Hindlimb muscle (tissue), 1 donor: ENCODE results near the gene FNBP1. TPM values are rescaled to one million over a fixed set of nuclear protein-coding genes. Genes with fewer than 3 reads are reported as not detected.
"Not testable (repeated sequence)": the region's sequence is repeated elsewhere in the genome, so short reads cannot be mapped to it uniquely, and the experiment has no call there.

ENCODE experiments used
- DNase-seq: peaks from one replicate; pipeline ENCODE4 v3.0.0-alpha.2; 2013
- polyA plus RNA-seq: library from polyadenylated mRNA; unstranded; fragments of 120-200 nt; gene quantifications from one replicate; pipeline ENCODE4 v1.2.1, GENCODE V29; 2013; ENCODE audit not compliant: insufficient read length

The FNBP1 gene
- polyA plus RNA-seq, 1 donor: 19.8 TPM

GRCh38 chr9:129910628-129911567, 132.1 kb downstream of the FNBP1 start:
- no peak for DNase-seq

- DNase-seq: no peak
Observed at GRCh38 chr9:129909851-129910250, 133.1 kb downstream of the FNBP1 start.

- no peak for DNase-seq
Observed at GRCh38 chr9:129908906-129909305, 134.1 kb downstream of the FNBP1 start.

- no peak for DNase-seq
Observed at GRCh38 chr9:129907201-129907600, 135.8 kb downstream of the FNBP1 start.

- no peak for DNase-seq
Observed at GRCh38 chr9:129906298-129906697, 136.7 kb downstream of the FNBP1 start.

GRCh38 chr9:129904734-129905133, 138.3 kb downstream of the FNBP1 start:
- no peak for DNase-seq

- DNase-seq: no peak
Observed at GRCh38 chr9:129902740-129903134, 140.3 kb downstream of the FNBP1 start.

GRCh38 chr9:129901993-129902739, 140.8 kb downstream of the FNBP1 start:
- no peak for DNase-seq

- DNase-seq: no peak
Observed at GRCh38 chr9:129900263-129901027, 142.5 kb downstream of the FNBP1 start.

GRCh38 chr9:129899620-129900019, 143.4 kb downstream of the FNBP1 start:
- no peak for DNase-seq

- DNase-seq: no peak
Observed at GRCh38 chr9:129898185-129898584, 144.8 kb downstream of the FNBP1 start.

GRCh38 chr9:129897263-129897662, 145.7 kb downstream of the FNBP1 start:
- DNase-seq: no peak

- no peak for DNase-seq
Observed at GRCh38 chr9:129895376-129896268, 147.4 kb downstream of the FNBP1 start.

- no peak for DNase-seq
Observed at GRCh38 chr9:129894120-129894823, 148.7 kb downstream of the FNBP1 start.

GRCh38 chr9:129891569-129891968, 151.4 kb downstream of the FNBP1 start:
- no peak for DNase-seq

- not testable (repeated sequence) for DNase-seq
Observed at GRCh38 chr9:129890718-129891299, 152.2 kb downstream of the FNBP1 start.

- DNase-seq: no peak
Observed at GRCh38 chr9:129889941-129890717, 152.9 kb downstream of the FNBP1 start.

GRCh38 chr9:129889122-129889940, 153.7 kb downstream of the FNBP1 start:
- DNase-seq: no peak
